LNCAP (cell line): ENCODE data around the gene SPINDOC.

ENCODE experiments used
- CTCF ChIP-seq: fragments of 450-650 bp; IDR thresholded peaks from 2 replicates; pipeline ENCODE4 v1.5.1; 2017; ENCODE audit warnings: mild to moderate bottlenecking

SPINDOC gene

GRCh38 chr11:63855975-63856374 is 42.7 kb downstream of the SPINDOC start:
- TF ChIP-seq CTCF: no peak

- TF ChIP-seq CTCF: no peak
Measured at GRCh38 chr11:63858628-63859550, 45.6 kb downstream of the SPINDOC start.

- no peak for TF ChIP-seq CTCF
Measured at GRCh38 chr11:63862923-63863322, 49.7 kb downstream of the SPINDOC start.

GRCh38 chr11:63866211-63866610 is 53.0 kb downstream of the SPINDOC start:
- no peak for TF ChIP-seq CTCF

GRCh38 chr11:63867511-63867910 is 54.3 kb downstream of the SPINDOC start:
- no peak for TF ChIP-seq CTCF

- no peak for TF ChIP-seq CTCF
Measured at GRCh38 chr11:63868399-63869064, 55.3 kb downstream of the SPINDOC start.

- no peak for TF ChIP-seq CTCF
Measured at GRCh38 chr11:63869171-63869591, 55.9 kb downstream of the SPINDOC start.
